Left lung (tissue), 10 donors: ENCODE results near the gene TMEM108. TPM values are rescaled to one million over a fixed set of nuclear protein-coding genes. Genes with fewer than 3 reads are reported as not detected.
A peak's percentile ranks its signal among the peaks of the same experiment; 100 is the strongest.

Experiments used
- ATAC-seq: fragments of 200-7000 bp; cut with Tn5 transposase; one replicate; pipeline ENCODE4 v1.9.1; 2020; ENCODE audit warnings: moderate library complexity
- DNase-seq, 4 donors: peaks; one replicate each; pipeline ENCODE4 v3.0.0-alpha.2; 2013 to 2020
- H3K27ac ChIP-seq, 2 donors: fragments of 200-600 bp; sonication (generic) in 1 of 2; one replicate each; pipeline versions ENCODE4 v1.5.0 to v1.8.0; 2020 to 2021
- H3K27me3 ChIP-seq, 2 donors: fragments of 200-600 bp; sonication (generic) in 1 of 2; one replicate each; pipeline versions ENCODE4 v1.5.0 to v1.8.0; 2020 to 2021
- H3K36me3 ChIP-seq, 2 donors: fragments of 200-600 bp; sonication (generic) in 1 of 2; one replicate each; pipeline versions ENCODE4 v1.5.0 to v1.8.0; 2020 to 2021
- H3K4me1 ChIP-seq, 2 donors: fragments of 200-600 bp; one replicate each; pipeline ENCODE4 v1.8.0; 2021
- H3K4me3 ChIP-seq, 2 donors: fragments of 200-600 bp; sonication (generic) in 1 of 2; one replicate each; pipeline versions ENCODE4 v1.5.0 to v1.8.0; 2020 to 2021; ENCODE audit warnings: mild to moderate bottlenecking in 1 of 2
- H3K9me3 ChIP-seq, 2 donors: fragments of 200-600 bp; sonication (generic) in 1 of 2; one replicate each; pipeline versions ENCODE4 v1.5.0 to v1.8.0; 2020 to 2021
- CTCF ChIP-seq, 2 donors: fragments of 200-600 bp; sonication (generic) in 1 of 2; IDR thresholded peaks; one replicate each; pipeline versions ENCODE4 v1.5.0 to v1.8.0; 2021; ENCODE audit warnings: antibody characterized with exemption in 2 of 2
- intact Hi-C, 2 donors: fragments of 100-400 bp; cut with DNase I; formaldehyde crosslinking; loops; one replicate each; pipeline versions ENCODE4 v1.11.2 to v1.14.2; 2022
- polyA plus RNA-seq, 6 donors: library from polyadenylated mRNA; unstranded; fragments of 120-200 nt; gene quantifications; one replicate each; pipeline ENCODE4 v1.2.1, GENCODE V29; 2013; ENCODE audit not compliant: insufficient read length in 6 of 6
- total RNA-seq, 2 donors: library from RNA; stranded (reverse); fragmentation: NEBNext Ultra II Directional; extraction: Animal tissue kit (Norgen Biotek cat#: 25700); gene quantifications; one replicate each; pipeline ENCODE4 v1.2.1, GENCODE V29; 2021
- donor health status: DM: no; HTN: yes; CAD: no.
- donor health status: DM: no; HTN: no; CAD: no.

Gene TMEM108
- total and polyA plus RNA-seq, 8 donors, result 18.5 to 58.8 (median 43.7) TPM

- ATAC-seq (no peak), DNase-seq (no peak)
- no peak for TF ChIP-seq CTCF (IDR thresholded peaks at IDR 0.05)
- Histone ChIP-seq H3K27ac (no peak overlapping the region), H3K4me1 (no peaks in the 10 kb centered on the region), H3K36me3 (no peaks in the 10 kb centered on the region), H3K27me3 (no peaks in the 10 kb centered on the region), H3K9me3 (no peaks in the 10 kb centered on the region), H3K4me3 (no peak overlapping the region)
- intact Hi-C loops, result no loop called here
These were observed 74.5 kb downstream of the TMEM108 start for GRCh38 chr3:133112666-133113065.

GRCh38 chr3:133113526-133113925, 75.3 kb downstream of the TMEM108 start:
- intact Hi-C loops, result no loop called here
- H3K36me3 ChIP-seq, result no peaks in the 10 kb centered on the region
- H3K9me3 ChIP-seq, result no peaks in the 10 kb centered on the region
- no peaks in the 10 kb centered on the region for H3K4me1 ChIP-seq
- ATAC-seq (no peak), DNase-seq (no peak)
- H3K27me3 ChIP-seq, result no peaks in the 10 kb centered on the region
- no peak for TF ChIP-seq CTCF (IDR thresholded peaks at IDR 0.05)
- no peak overlapping the region for H3K27ac ChIP-seq
- no peak overlapping the region for H3K4me3 ChIP-seq

- Histone ChIP-seq H3K4me1 (no peaks in the 10 kb centered on the region), H3K36me3 (no peaks in the 10 kb centered on the region), H3K27me3 (no peaks in the 10 kb centered on the region), H3K27ac (no peak overlapping the region), H3K4me3 (no peak overlapping the region), H3K9me3 (no peaks in the 10 kb centered on the region)
- DNase-seq, result no peak
- intact Hi-C loops, result no loop called here
- TF ChIP-seq CTCF (IDR thresholded peaks at IDR 0.05), result no peak
- no peak for ATAC-seq
These were observed 75.9 kb downstream of the TMEM108 start for GRCh38 chr3:133113927-133114597.

- intact Hi-C loops, result no loop called here
These were observed 77.0 kb downstream of the TMEM108 start for GRCh38 chr3:133115176-133115575.

GRCh38 chr3:133117342-133117741, 79.2 kb downstream of the TMEM108 start:
- H3K27ac ChIP-seq, result no peak overlapping the region
- no peak for TF ChIP-seq CTCF (IDR thresholded peaks at IDR 0.05)
- intact Hi-C loops, result no loop called here
- no peaks in the 10 kb centered on the region for H3K9me3 ChIP-seq
- H3K4me1 ChIP-seq, result no peaks in the 10 kb centered on the region
- H3K27me3 ChIP-seq, result no peaks in the 10 kb centered on the region
- ATAC-seq, result peak; percentile 56
- no peaks in the 10 kb centered on the region for H3K36me3 ChIP-seq
- no peak overlapping the region for H3K4me3 ChIP-seq
- no peak for DNase-seq

More at GRCh38 chr3:133115176-133115575, 77.0 kb downstream of the TMEM108 start:
- no peak for DNase-seq
- Histone ChIP-seq H3K9me3 (no peaks in the 10 kb centered on the region), H3K4me1 (no peaks in the 10 kb centered on the region), H3K27me3 (no peaks in the 10 kb centered on the region), H3K36me3 (no peaks in the 10 kb centered on the region), H3K4me3 (no peak overlapping the region), H3K27ac (no peak overlapping the region)
- ATAC-seq, result peak; percentile 44
- TF ChIP-seq CTCF (IDR thresholded peaks at IDR 0.05), result no peak
